Measurements from ENCODE around the gene CDK6.

Gene CDK6

GRCh38 chr7:92678291-92678920, 158.0 kb downstream of the CDK6 start:
- Mint-ChIP-seq H3K4me1 (ENCODE audit: low read depth) (peaks cover 54% of the 10 kb centered on the region), H3K27me3 (ENCODE audit: low read depth) (no peaks in the 10 kb centered on the region), H3K27ac (peak overlapping the region; percentile 74), H3K4me3 (peak overlapping the region; percentile 32), H3K36me3 (ENCODE audit: low read depth) (peaks cover 61% of the 10 kb centered on the region), H3K9me3 (peaks cover 12% of the 10 kb centered on the region)
- DNase-seq (ENCODE audit: low spot score): no peak

DNA sequence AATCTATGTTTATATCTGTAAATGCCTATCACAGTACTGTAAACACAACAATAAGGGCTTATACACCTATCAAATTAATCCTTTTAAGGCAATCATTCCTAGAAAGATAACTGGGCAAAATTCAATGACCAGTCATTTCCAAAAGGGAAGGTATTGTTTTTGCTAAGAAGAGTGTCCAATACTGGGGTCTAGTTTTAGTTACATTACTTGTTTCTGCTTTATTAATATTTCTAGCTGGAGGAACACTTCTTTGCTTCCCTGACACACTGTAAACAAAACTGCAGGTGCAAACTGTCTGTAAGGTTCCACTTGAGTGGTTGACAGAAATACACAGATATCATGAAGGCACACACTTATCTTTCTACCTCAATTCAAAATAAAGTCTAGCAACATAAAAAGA, 162.0 kb downstream of the CDK6 start:
- peaks cover 69% of the 10 kb centered on the region for H3K36me3 Mint-ChIP-seq (ENCODE audit: low read depth)
- H3K4me1 Mint-ChIP-seq (ENCODE audit: low read depth): peaks cover 56% of the 10 kb centered on the region
- H3K27ac Mint-ChIP-seq: peak overlapping the region; percentile 60
- H3K27me3 Mint-ChIP-seq (ENCODE audit: low read depth): no peaks in the 10 kb centered on the region
- DNase-seq (ENCODE audit: low spot score): no peak
- no peak overlapping the region for H3K4me3 Mint-ChIP-seq
- H3K9me3 Mint-ChIP-seq: peaks cover 12% of the 10 kb centered on the region

DNA sequence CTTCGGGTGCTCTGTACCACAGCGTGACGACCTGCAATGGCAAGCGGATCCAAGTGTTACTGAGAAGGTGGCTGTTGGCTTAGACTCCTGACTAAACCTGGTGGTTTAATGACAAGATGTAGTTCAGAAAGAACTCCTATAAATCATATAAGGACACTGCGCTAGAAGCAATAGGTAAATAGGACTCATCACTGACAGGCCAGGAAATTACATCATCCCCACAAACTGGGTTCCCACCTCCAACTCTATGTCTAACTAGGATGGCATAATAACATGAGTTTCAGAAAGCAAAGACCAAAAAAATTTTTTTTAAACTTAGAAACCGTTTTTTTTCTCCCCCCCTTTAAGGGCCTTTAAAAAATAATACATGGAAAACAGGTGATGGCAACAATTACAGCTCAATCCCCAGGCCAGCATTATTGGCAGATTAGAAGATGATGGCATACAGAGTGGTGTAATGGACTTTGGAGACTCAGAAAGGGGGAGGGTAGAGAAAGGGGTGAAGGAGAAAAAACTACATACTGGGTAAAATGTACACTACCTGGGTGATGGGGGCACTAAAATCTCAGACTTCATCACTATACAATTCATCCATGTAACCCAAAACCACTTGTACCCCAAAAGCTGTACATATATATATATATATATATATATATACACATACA, 164.7 kb downstream of the CDK6 start:
- DNase-seq (ENCODE audit: low spot score): no peak
- Mint-ChIP-seq H3K36me3 (ENCODE audit: low read depth) (peaks cover 65% of the 10 kb centered on the region), H3K27me3 (ENCODE audit: low read depth) (no peaks in the 10 kb centered on the region), H3K4me1 (ENCODE audit: low read depth) (peaks cover 50% of the 10 kb centered on the region), H3K9me3 (peaks cover 4% of the 10 kb centered on the region), H3K4me3 (no peak overlapping the region), H3K27ac (peak overlapping the region; percentile 50)

DNA sequence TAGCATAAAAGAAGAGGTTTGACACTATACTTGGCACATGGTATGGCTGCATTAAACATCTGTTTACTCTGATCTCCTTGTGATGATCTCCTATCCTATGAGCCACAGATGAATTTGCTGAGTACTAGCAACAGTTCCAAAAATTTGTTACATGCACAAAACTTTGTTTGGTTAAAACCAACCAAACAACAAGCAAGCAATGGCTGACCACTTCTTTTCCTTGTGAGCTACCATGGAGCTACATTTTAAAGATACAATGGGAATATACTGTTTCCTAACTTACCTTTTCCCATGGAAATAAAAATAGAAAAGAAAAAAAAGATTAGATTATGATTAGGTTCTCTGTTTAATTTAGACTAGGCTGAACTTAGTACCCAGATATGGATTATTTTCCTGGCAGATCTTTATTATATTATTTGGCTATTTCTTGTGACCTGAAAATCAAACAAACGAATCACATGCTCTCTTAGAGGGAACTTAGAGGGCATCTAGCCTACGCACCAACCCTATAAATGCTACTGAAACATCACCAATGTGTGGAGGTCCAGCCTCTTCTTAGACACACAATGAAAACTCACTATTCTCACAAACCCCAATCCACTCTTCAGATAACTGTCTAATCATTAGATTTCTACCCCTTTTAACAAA, 166.0 kb downstream of the CDK6 start:
- Mint-ChIP-seq H3K36me3 (ENCODE audit: low read depth) (peaks cover 69% of the 10 kb centered on the region), H3K4me1 (ENCODE audit: low read depth) (peaks cover 53% of the 10 kb centered on the region), H3K27ac (peak overlapping the region; percentile 42)

GRCh38 chr7:92669616-92670165, 166.7 kb downstream of the CDK6 start:
- Mint-ChIP-seq H3K4me3 (no peak overlapping the region), H3K4me1 (ENCODE audit: low read depth) (peaks cover 58% of the 10 kb centered on the region), H3K36me3 (ENCODE audit: low read depth) (peaks cover 73% of the 10 kb centered on the region), H3K27ac (peak overlapping the region; percentile 22), H3K27me3 (ENCODE audit: low read depth) (no peaks in the 10 kb centered on the region), H3K9me3 (peaks cover 7% of the 10 kb centered on the region)
- no peak for DNase-seq (ENCODE audit: low spot score)

More for the DNA sequence above, 166.0 kb downstream of the CDK6 start:
- Mint-ChIP-seq H3K27me3 (ENCODE audit: low read depth) (no peaks in the 10 kb centered on the region), H3K4me3 (peak overlapping the region; percentile 25), H3K9me3 (peaks cover 7% of the 10 kb centered on the region)
- DNase-seq (ENCODE audit: low spot score): no peak

DNA sequence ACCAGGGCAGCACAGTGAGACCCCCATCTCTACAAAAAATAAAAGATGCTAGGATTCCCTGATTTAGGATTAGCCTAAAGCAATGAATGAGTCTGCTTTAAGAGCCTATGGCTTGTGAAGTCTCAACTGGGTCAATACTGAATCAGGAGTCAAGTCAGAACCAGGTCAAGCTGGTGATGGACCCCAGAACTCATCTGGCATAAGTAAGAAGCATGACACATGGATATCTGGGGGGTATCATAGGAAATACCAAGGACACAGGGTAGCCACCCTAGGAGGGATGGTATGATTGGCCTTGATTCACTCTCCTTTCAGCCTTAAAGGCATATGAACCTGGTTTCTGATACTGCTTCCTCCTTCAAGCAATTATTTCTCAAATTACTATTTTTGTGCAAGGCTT, 167.8 kb downstream of the CDK6 start:
- Mint-ChIP-seq H3K36me3 (ENCODE audit: low read depth) (peaks cover 71% of the 10 kb centered on the region), H3K27ac (no peak overlapping the region), H3K4me1 (ENCODE audit: low read depth) (peaks cover 59% of the 10 kb centered on the region), H3K4me3 (peak overlapping the region; percentile 24), H3K27me3 (ENCODE audit: low read depth) (no peaks in the 10 kb centered on the region), H3K9me3 (peaks cover 3% of the 10 kb centered on the region)
- no peak for DNase-seq (ENCODE audit: low spot score)

DNA sequence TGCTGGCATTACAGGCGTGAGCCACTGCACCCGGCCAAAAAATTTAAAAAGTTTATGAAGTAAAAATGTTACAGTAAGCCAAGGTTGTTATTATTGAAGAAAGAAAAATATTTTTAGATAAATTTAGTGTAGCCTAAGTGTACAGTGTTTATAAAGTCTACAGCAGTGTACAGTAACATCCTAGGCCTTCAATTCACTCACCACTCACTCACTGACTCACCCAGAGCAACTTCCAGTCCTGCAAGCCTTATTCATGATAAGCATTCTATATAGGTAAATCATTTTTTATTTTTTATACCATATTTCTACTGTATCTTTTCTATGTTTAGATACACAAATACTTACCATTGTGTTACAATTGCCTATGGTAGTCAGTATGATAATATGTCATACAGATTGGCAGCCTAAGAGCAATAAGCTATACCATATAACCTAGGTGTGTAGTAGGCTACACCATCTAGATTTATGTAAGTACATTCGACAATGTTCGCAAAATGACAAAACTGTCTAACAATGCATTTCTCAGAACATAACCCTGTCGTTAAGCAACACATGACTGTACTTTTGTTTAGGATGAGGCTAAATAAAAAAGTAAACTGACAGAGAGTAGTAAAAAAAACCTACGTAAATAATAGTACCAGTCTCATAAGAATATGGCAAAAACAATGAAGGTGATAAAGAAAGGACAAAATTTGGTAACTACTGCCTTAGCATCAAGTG, 168.4 kb downstream of the CDK6 start:
- Mint-ChIP-seq H3K27ac (peak overlapping the region; percentile 38), H3K4me3 (peak overlapping the region; percentile 24), H3K36me3 (ENCODE audit: low read depth) (peaks cover 65% of the 10 kb centered on the region), H3K9me3 (peaks cover 3% of the 10 kb centered on the region), H3K4me1 (ENCODE audit: low read depth) (peaks cover 55% of the 10 kb centered on the region), H3K27me3 (ENCODE audit: low read depth) (no peaks in the 10 kb centered on the region)
- no peak for DNase-seq (ENCODE audit: low spot score)

- no peak overlapping the region for H3K4me3 Mint-ChIP-seq
- peak overlapping the region; percentile 73 for H3K27ac Mint-ChIP-seq
- no peak for DNase-seq (ENCODE audit: low spot score)
- H3K36me3 Mint-ChIP-seq (ENCODE audit: low read depth): peaks cover 49% of the 10 kb centered on the region
- peaks cover 3% of the 10 kb centered on the region for H3K9me3 Mint-ChIP-seq
- peaks cover 41% of the 10 kb centered on the region for H3K4me1 Mint-ChIP-seq (ENCODE audit: low read depth)
- H3K27me3 Mint-ChIP-seq (ENCODE audit: low read depth): no peaks in the 10 kb centered on the region
Measured at GRCh38 chr7:92665926-92666325, 170.4 kb downstream of the CDK6 start.

DNA sequence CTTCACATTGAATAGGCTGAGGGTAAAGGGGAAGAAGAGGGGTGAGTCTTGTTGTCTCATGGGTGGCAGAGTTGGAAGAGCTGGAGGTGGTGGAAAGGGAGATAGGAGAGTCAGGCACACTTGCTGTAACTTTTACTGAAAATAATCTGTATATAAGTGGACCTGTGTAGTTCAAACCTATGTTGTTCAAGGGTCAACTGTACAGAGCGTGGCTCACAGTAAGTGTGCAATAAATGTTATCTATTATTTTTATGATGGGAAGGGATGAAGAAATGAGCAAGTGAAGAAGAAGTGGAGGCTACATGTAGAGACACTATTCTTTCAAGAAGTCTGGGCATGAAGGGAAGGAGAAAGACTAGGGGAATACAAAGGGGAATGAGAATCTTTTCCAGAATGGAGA, 174.7 kb downstream of the CDK6 start:
- peaks cover 30% of the 10 kb centered on the region for H3K36me3 Mint-ChIP-seq (ENCODE audit: low read depth)
- no peak overlapping the region for H3K27ac Mint-ChIP-seq

GRCh38 chr7:92658671-92659070, 177.7 kb downstream of the CDK6 start:
- no peaks in the 10 kb centered on the region for H3K9me3 Mint-ChIP-seq
- H3K27me3 Mint-ChIP-seq (ENCODE audit: low read depth): no peaks in the 10 kb centered on the region
- peaks cover 26% of the 10 kb centered on the region for H3K36me3 Mint-ChIP-seq (ENCODE audit: low read depth)
- H3K4me3 Mint-ChIP-seq: no peak overlapping the region
- peaks cover 39% of the 10 kb centered on the region for H3K4me1 Mint-ChIP-seq (ENCODE audit: low read depth)
- DNase-seq (ENCODE audit: low spot score): no peak
- H3K27ac Mint-ChIP-seq: peak overlapping the region; percentile 69

More for the DNA sequence above, 174.7 kb downstream of the CDK6 start:
- DNase-seq (ENCODE audit: low spot score): no peak
- H3K4me1 Mint-ChIP-seq (ENCODE audit: low read depth): peaks cover 43% of the 10 kb centered on the region
- no peaks in the 10 kb centered on the region for H3K27me3 Mint-ChIP-seq (ENCODE audit: low read depth)
- no peak overlapping the region for H3K4me3 Mint-ChIP-seq
- peaks cover 3% of the 10 kb centered on the region for H3K9me3 Mint-ChIP-seq

GRCh38 chr7:92657391-92657790, 179.0 kb downstream of the CDK6 start:
- peak overlapping the region; percentile 64 for H3K27ac Mint-ChIP-seq
- peaks cover 48% of the 10 kb centered on the region for H3K4me1 Mint-ChIP-seq (ENCODE audit: low read depth)
- no peak for DNase-seq (ENCODE audit: low spot score)
- H3K9me3 Mint-ChIP-seq: no peaks in the 10 kb centered on the region
- no peaks in the 10 kb centered on the region for H3K27me3 Mint-ChIP-seq (ENCODE audit: low read depth)
- H3K4me3 Mint-ChIP-seq: peak overlapping the region; percentile 22
- peaks cover 29% of the 10 kb centered on the region for H3K36me3 Mint-ChIP-seq (ENCODE audit: low read depth)

GRCh38 chr7:92656121-92656520, 180.3 kb downstream of the CDK6 start:
- Mint-ChIP-seq H3K27me3 (ENCODE audit: low read depth) (no peaks in the 10 kb centered on the region), H3K4me1 (ENCODE audit: low read depth) (peaks cover 57% of the 10 kb centered on the region), H3K36me3 (ENCODE audit: low read depth) (peaks cover 33% of the 10 kb centered on the region), H3K9me3 (no peaks in the 10 kb centered on the region), H3K4me3 (peak overlapping the region; percentile 10), H3K27ac (peak overlapping the region; percentile 33)
- no peak for DNase-seq (ENCODE audit: low spot score)

- Mint-ChIP-seq H3K36me3 (ENCODE audit: low read depth) (peaks cover 34% of the 10 kb centered on the region), H3K9me3 (no peaks in the 10 kb centered on the region), H3K27ac (peak overlapping the region; percentile 20), H3K4me1 (ENCODE audit: low read depth) (peaks cover 57% of the 10 kb centered on the region), H3K27me3 (ENCODE audit: low read depth) (no peaks in the 10 kb centered on the region), H3K4me3 (peak overlapping the region; percentile 10)
- no peak for DNase-seq (ENCODE audit: low spot score)
Measured at GRCh38 chr7:92655346-92655884, 181.0 kb downstream of the CDK6 start.
